ENCODE measurements around the gene ENTREP1.
"Not testable (repeated sequence)": the region's sequence is repeated elsewhere in the genome, so short reads cannot be mapped to it uniquely, and the experiment has no call there.

ENTREP1 gene

DNA sequence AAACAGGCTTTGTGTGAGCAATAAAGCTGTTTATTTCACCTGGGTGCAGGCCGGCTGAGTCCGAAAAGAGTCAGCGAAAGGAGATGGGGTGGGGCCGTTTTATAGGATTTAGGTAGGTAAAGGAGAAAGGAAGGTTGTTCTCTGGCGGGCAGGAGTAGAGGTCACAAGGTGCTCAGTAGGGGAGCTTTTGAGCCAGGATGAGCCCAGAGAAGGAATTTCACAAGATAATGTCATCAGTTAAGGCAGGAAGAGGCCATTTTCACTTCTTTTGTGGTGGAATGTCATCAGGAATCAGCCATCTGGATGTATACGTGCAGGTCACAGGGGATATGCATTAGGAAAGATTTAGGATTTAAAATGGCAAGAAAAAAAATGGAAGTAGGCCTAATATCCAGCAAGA, 84.9 kb downstream of the ENTREP1 start:
- DNase-seq (ENCODE audit: low read depth in 2 of 2): not testable (repeated sequence)

DNA sequence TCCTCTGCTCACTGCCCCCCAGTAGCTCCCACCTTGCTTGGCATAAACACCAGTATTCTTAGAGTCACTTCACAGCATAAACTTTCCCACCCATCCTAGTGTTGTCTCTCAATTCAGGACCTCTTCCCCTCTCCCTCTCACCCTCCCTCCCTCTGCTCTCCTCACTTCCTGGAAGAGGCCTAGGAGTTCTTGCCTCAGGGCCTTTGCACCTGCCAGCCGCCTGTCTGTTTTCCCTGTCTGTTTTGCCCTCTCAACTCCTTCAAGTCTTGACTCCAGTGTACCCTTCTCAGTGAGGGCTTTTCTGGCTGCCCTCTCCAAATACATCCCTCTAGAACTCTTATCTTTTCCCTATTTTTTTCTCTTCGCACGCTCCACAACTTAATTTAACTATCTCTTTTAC, 86.2 kb downstream of the ENTREP1 start:
- no peak for DNase-seq (ENCODE audit: low read depth in 2 of 2)

DNA sequence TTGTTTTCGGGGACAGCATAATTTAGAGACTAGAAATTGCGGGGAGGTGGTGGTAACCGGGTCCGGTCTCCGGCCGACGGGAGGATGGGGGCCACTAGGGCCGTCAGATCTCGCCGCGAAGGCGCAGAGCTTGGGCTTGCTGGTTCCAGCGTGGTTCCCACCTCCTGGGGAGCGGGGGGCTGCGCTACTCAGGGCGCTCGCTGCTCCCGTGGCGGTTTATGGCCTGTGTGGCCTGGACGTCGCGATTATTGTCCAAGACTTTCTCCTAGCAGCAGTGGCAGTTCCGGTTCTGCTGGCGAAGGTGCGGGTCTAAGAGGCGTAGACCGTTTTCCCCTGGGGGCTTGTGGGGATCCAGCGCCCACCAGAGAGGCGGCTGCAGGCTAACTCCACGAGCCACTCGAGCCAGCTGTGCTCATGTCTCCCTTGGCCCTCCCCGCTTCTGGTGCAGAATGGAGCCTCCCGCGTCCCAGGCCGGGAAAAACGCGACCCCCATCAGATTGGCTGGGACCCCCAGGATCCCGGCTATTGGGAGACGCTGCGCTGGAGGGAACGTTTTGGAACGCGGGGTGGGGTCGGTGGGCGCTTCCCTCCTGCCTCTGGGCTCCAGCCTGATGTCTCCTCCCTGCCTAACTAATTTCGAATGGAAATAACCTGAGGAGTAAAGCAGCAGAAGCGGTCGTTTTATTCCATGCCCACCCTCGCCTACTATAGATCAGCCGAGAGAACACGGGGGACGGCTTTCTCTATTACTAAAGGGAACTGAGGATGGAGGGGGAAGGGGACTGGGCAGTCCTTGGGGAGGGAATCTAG, 87.1 kb downstream of the ENTREP1 start:
- no peak for DNase-seq (ENCODE audit: low read depth in 2 of 2)

DNA sequence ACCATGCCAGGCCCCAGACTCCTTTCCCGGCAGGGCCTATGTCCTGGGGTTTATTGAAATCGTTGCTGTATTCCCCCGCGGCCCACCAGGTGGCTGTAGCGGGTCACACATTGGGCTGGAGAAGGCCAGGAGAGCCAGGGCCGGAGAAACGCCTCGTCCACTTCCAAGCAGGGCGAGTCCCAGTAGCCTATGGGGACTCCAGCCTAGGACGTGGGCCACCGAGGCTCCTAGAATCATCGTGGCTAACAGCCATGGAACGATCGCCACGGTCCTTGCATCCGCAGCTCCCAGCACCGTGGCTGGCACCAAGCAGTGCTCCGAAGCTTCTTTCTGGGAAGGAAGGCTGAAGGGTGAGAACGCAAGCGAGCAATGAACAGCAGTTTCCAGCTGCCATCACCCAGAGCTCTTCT, 87.7 kb downstream of the ENTREP1 start:
- DNase-seq (ENCODE audit: low read depth in 2 of 2): no peak

DNA sequence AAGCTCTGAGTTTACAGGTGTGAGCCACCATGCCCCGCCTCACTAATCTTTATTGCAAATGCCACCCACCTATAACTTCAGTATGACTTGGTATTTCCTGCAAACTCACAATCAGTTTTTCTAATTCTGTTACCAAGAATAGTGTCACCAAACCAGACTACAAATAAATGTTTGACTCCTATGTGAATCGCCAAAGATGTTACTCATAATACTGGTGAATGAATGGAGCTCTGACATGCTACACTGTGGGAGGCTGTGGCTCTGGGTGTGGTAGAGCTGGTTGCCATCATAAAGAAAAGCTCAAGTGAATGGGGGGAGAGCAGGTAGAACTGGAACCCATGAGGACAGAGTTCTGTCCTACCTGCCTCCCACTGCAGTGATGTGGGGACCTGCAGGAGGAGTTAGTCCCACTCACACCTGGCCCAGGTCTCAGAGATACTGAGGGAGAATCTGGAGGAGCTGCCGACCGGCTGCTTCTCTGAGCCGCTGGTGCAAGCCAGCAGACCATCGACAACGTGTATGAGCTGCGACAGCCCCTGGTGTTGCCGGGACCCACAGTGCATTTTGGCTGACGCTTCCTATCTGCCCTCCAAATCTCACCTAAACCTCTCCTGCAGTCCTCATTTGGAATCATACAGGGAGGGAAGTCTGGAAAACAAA, 95.7 kb downstream of the ENTREP1 start:
- no peak for DNase-seq (ENCODE audit: low read depth in 2 of 2)

DNA sequence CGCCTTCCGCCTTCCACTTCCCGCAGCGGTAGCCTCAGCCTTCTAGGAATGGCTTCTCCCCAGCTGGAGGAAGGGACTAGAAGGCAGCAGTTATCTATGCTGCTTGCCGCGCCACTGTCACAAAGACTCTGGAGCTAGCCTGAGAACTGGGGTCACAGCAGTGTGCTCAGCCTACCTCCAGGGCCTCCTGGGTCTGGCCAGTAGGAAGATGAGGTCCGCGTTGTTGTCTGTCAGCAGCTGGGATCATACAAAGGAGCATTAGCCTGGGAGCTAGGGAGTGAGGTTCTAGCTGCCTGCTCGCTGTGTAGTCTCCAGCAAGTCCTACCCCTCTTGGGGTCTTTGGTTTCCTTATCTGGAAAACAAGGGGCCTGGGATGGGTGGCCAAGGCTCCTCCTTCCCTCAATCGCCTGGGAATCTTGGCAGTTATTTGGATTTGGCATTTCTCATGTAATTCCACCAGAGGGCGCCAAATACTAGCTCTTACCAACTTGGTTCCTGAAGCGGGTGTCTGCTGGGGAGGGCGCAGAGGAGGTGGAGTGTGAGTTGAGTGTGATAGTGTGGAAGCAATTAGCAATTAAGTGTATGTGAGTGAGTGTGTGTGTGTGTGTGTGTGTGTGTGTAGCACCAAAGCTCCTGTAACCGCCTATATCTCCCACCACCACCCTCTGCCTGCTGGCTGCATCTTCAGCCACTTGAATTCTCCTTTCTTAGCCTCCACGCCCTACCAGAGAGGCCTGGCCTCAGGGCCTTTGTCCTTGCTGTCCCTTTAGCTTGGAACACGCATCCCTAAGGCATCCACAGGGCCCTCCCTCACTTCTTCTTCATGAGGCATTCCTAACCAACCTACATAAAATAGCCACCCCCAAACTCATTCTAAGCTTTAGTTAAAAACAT, 97.1 kb downstream of the ENTREP1 start:
- no peak for DNase-seq (ENCODE audit: low read depth in 2 of 2)

DNA sequence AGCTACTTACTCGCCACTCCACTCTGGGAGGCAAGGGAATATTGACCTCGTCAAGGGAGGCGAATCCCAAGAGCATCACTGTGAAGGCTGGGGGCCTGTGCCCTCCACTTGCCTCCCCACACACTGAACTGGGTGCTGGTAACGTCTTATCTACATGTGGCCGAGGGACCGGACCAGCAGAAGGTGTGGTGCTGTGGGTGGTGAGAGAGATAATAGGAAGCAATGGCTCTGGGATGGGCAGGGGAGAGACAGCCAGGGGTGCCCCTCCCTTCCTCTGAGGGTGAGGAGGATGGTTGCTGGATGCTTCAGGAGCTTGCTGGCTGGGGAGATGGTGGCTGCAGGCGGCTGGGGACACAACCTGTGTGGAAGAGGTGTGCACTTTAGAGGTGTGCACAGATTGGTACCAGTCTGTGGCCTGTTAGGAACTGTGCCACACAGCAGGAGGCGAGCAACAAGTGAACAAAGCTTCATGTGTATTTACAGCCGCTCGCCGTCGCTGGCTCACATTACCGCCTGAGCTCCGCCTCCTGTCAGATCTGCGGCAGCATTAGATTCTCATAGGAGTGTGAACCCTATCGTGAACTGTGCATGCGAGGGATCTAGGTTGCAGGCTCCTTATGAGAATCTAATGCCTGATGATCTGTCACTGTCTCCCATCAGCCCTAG, 100.3 kb downstream of the ENTREP1 start:
- DNase-seq (ENCODE audit: low read depth in 2 of 2): no peak

DNA sequence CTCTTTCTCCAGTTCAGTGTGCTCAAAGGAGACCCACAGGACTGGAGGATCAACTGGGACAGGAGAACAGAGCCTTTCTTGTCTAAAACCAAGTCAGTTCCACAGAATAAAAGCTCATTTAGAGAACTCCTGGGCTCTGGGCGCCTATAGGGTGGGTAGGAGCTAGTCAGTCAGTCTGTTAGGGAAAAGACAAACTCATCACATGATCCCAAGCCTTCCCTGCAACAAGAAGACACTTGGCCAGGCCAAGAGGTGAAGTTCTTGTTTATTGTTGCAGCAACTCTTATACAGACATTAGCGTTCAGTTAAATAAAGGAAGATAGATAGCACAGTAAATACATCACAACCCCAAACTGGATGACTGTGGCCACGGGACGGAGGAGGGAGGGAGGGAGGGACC, 102.3 kb downstream of the ENTREP1 start:
- DNase-seq (ENCODE audit: low read depth in 2 of 2): no peak

DNA sequence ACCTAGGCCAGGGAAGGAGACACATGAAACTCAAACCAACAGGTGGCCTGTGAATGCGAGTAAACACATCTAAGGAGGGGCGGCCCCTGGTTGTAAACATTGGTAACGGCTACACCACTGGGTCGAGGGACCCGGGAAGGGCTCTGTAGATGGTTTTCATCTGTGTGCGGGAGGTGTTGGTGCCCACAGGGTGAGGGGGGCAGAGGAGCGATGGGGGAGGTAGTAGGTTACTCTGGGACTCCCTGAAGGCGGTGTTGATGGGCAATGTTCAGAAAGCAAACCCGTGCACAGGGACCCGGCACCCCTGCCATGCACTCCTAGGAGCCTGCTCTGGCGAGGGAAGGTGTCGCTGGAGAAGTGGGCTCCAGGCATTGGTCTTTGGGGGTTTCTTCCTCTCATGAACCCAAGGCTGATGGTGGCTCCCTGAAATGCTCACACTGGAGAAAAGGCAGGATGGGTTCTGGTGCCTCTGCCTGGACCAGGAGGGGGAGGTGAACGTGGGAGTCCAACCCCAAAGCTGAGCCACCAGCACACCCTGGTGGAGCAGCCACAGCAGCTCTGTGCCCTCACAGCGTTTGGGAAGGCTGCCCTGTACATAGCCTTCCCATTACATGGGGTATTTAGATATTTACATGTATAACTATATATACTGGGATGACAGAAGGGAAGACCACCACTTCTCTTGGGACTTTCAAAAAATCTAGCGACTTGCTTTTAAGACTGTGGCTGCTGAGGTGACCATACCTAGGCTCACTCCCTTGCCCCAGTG, 103.2 kb downstream of the ENTREP1 start:
- no peak for DNase-seq (ENCODE audit: low read depth in 2 of 2)

DNA sequence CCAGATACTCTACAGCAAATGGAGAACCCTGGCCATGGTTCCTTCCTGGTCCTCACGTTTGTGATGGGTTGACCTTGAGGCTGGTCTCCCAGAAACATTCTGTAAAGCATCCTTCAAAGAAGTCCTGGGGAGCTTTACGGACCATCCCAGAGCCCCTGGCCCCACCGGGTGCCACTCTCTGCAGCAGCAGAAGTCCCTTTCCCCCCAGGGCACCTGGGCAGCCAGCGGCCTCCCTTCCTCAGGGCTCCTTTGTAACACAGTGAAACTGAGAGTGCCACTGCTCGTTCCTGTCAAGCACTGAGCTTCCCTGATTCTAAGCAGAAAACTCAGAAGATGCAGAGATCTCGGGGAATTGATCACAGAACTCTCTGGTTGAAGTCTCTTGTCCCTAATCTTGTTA, 104.3 kb downstream of the ENTREP1 start:
- DNase-seq (ENCODE audit: low read depth in 2 of 2): no peak

DNA sequence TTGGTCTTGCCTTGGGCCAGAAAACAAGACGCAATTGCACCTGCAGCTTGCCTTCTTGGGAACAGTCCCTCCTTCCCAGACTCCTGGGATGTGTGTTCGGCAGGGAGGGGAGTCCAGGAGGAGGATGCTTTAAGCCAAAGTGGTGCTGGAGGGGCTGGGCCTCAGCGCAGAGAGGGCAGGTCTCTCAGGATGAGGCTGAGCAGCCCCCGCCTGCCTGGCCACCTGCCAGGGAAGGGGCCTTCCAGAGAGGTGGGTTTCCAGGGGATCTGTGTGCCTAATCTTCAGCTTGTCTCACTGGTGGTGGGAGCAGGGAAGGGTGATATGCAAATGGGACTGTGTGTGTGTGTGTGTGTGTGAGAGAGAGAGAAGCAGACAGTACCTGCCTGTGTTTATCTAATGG, 105.2 kb downstream of the ENTREP1 start:
- DNase-seq (ENCODE audit: low read depth in 2 of 2): no peak

DNA sequence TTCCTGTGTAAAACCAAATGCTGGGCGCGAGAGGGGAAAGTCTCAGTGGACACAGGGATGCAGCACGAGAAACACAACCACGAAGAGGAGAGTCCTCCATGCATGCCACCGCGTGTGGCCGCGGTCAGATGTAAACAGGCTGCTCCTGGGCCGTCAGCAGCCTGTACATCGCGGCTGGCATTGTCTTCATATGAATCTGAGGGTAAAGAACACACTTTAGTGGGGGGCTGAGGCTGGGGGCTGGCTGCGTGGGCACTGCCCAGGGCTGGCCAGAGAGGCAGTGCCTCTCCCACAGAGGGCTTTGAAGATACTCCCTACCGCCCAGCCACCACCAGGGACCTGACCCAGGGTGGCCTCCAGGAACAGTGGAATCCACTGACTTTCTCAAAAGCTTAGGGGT, 106.2 kb downstream of the ENTREP1 start:
- DNase-seq (ENCODE audit: low read depth in 2 of 2): no peak

DNA sequence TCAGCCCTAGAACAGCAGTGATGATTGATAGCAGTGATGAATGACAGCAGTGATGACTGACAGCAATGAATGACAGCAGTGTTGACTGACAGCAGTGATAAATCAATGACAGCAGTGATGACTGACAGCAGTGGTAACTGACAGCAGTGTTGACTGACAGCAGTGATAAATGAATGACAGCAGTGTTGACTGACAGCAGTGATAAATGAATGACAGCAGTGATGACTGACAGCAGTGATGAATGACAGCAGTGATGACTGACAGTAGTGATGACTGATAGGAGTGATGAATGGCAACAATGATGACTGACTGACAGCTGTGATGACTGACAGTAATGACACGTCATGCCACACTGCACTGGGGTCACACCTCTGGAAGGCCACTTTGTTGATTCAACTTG, 106.8 kb downstream of the ENTREP1 start:
- DNase-seq (ENCODE audit: low read depth in 2 of 2): no peak

DNA sequence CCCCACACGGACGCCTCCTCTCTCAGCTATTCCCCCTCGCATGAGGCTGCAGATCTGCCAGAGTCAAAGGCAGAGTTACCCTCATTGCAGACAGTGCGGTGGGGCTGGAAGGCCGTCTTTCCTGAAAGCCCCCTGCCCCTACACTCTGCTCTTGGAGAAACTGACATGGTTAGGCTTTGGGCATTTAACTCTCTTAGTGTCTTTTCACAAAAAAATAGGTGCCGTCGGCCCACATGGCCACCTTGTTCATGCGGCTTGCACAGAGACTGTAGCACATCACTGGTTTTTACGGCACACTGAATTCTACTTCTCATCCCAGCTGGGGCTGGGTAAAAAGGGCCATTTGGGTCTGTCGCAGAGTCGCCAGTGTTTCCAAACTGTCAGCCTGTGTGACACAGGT, 107.6 kb downstream of the ENTREP1 start:
- no peak for DNase-seq (ENCODE audit: low read depth in 2 of 2)

DNA sequence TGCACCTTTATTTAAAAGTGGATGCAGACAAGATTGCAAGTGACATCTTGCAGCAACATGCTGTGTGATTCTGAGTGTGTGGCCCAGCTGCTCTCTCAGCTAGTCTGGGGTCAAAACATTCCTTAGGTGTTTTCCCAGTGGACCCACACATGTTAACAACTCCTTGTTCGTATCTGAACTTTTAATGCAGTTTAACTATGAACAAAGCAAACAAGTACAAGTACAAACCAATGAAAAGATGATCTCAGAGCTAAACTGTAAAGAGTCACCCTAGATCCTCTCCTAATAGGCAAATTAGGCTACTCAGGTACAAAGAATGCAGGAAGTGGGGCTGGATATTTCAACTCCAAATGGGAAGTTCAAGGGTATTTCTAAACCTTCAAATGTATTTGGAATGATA, 108.4 kb downstream of the ENTREP1 start:
- no peak for DNase-seq (ENCODE audit: low read depth in 2 of 2)

DNA sequence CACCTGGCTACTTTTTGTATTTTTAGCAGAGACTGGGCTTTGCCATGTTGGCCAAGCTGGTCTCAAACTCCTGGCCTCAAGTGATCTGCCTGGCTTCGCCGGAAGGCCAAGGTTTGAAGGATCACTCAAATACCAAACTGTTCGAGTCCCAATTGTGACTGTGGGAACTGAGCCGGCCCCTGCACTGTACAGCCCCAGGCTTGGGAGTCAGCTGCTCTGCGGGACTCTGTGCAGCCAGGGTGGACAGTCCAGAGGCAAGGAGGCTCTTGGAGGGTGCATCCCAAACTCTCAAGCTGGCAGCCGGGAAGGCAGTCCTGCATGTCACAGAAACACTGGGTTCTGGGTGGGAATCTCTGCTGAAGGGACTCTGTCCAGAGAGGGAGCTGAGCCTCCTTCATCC, 109.0 kb downstream of the ENTREP1 start:
- no peak for DNase-seq (ENCODE audit: low read depth in 2 of 2)

DNA sequence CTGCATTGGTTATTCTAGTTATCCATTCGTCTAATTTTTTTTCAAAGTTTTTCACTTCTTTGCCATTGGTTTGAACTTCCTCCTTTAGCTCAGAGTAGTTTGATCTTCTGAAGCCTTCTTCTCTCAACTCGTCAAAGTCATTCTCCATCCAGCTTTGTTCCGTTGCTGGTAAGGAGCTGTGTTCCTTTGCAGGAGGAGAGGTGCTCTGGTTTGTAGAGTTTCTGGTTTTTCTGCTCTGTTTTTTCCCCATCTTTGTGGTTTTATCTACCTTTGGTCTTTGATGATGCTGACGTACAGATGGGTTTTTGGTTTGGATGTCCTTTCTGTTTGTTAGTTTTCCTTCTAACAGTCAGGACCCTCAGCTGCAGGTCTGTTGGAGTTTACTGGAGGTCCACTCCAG, 114.6 kb downstream of the ENTREP1 start:
- DNase-seq (ENCODE audit: low read depth in 2 of 2): not testable (repeated sequence)

DNA sequence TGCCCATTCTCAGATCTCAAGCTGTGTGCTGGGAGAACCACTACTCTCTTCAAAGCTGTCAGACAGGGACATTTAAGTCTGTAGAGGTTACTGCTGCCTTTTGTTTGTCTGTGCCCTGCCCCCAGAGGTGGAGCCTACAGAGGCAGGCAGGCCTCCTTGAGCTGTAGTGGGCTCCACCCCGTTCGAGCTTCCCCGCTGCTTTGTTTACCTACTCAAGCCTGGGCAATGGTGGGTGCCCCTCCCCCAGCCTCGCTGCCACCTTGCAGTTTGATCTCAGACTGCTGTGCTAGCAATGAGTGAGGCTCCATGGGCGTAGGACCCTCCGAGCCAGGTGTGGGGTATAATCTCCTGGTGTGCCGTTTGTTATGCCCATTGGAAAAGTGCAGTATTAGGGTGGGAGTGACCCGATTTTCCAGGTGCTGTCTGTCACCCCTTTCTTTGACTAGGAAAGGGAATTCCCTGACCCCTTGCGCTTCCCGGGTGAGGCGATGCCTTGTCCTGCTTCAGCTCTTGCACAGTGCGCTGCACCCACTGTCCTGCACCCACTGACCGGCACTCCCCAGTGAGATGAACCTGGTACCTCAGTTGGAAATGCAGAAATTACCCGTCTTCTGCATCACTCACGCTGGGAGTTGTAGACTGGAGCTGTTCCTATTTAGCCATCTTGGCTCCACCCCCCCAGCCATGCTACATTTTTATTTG, 115.4 kb downstream of the ENTREP1 start:
- DNase-seq (ENCODE audit: low read depth in 2 of 2): not testable (repeated sequence)
